Fibroblast of skin of right quadriceps (primary cell): ENCODE measurements around the gene TXNDC17.
"Not testable (repeated sequence)": the region's sequence is repeated elsewhere in the genome, so short reads cannot be mapped to it uniquely, and the experiment has no call there.

ENCODE experiments used
- DNase-seq: peaks from one replicate; pipeline ENCODE4 v3.0.0-alpha.2; 2013

Gene TXNDC17

DNA sequence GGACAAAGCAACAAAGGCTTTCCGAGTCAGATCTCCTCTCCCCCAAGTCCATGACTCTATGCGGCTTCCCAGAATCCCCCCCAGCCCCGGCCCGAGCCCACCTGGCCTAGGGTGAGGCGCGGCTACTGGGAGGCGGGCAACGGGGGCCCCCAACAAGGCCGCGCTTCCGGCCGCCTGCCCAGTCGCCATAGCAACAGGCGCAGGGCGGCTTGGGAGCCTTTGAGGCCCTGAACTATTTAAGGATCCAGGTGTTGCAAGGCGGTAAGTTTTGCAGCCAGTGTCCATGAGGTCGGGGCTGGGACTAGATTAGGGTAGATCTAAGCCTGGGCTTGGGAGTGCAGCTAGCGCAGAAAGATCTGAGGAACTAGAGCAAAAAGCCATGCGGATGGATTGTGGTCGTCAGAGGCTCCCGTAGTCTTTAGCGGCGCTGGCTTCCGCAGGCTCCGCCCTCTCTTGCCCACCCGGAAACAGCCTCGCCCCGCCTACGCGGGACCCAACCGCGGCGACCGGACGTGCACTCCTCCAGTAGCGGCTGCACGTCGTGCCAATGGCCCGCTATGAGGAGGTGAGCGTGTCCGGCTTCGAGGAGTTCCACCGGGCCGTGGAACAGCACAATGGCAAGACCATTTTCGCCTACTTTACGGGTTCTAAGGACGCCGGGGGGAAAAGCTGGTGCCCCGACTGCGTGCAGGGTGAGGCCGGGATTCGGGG is at the start of gene TXNDC17, which contains the start of gene KIAA0753:
TXNDC17 (plus strand) TSS at position 525 of the 711 bp plus-strand sequence; CDS start at position 548, 23 bp downstream.
KIAA0753 (minus strand) TSS at position 176 of the 711 bp plus-strand sequence. CDS start 5,608 bp downstream, outside the sequence.
- DNase-seq = peak; percentile 89

DNA sequence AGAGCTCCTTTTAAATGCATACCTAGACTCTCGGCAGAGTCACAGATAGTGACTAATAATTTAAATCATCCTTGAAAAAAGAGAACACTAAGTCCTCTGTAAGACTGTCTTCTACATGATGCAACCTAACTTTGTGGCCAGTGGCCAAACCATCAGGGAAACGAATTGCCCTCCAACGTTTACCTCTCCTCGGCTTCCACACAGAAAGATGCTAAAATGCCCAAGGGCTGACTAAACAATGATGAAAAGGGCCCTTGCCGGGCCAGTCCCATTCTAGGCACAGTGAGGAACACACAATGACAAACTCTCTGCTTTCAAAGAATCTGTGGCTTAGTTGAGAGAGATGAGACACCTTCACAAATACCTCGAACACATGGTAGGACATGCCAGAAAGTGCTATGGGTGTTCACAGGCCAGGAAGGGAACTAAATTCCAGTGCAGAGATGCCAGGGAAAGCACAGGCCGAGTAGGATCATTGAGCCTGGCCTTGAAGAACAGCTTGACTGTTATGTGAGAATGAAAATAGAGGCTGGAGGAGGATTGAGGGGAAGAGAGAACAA is 49.2 kb upstream of the TXNDC17 start:
- DNase-seq = peak; percentile 87

- DNase-seq = peak; percentile 37
Observed at GRCh38 chr17:6592173-6592572, 48.7 kb upstream of the TXNDC17 start.

- not testable (repeated sequence) for DNase-seq
Observed at GRCh38 chr17:6593371-6593770, 47.5 kb upstream of the TXNDC17 start.

DNA sequence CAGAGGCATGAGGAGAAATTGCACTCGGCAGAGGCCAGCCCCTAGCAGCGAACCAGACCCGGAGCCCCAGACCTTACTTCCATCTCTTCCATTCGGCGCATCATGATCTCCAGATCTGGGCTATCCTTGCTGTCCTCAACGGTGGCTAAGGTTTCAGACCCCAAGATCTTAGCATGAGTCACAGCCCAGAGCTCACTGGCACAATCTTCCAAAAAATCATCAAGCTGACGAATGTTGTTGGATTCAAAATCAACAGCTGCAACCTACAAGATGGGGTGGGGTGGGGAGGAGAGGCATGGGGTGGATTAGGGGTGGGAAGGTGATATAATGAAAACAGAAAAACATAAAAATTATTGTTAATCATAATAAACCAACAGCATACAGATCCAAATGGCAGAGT is 44.8 kb upstream of the TXNDC17 start:
- DNase-seq = no peak

DNA sequence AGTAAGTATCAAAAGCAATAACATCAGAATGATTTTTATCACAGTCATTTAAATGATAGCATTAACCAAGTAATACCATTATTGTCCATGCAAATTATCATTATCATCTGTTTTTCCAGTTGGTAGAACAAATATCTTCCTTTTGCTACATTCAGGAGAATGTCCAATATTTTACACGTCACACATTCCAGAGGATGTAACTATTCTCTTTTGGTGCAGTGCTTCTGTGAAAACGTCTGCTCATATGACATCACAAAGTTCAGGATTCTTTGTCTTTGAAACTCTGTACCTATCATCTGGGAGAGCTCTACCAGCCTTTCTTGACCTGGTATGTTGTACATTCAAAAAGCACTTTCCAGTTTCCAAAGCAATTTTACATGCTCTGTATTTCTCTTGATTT is 44.3 kb upstream of the TXNDC17 start:
- DNase-seq = no peak

DNA sequence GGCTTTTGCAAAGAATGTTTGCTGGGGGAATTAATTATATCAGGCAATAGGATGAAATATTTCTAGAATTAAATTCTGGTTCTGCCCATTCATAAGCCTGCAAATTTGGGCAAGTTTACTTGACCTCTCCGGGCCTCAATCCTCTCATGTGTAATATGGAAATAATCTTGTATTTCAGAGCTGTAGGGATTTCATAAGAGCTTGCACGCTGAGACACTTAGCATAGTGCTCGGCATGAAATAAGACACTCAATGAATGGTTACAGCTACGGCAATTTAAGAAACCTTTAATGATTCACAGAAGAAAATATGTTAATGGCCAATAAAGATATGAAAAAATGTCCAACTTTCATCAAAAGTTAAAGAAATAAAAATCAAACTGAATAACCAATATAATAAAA is 43.9 kb upstream of the TXNDC17 start:
- DNase-seq = no peak

GRCh38 chr17:6597727-6598126 is 43.1 kb upstream of the TXNDC17 start:
- DNase-seq = no peak

DNA sequence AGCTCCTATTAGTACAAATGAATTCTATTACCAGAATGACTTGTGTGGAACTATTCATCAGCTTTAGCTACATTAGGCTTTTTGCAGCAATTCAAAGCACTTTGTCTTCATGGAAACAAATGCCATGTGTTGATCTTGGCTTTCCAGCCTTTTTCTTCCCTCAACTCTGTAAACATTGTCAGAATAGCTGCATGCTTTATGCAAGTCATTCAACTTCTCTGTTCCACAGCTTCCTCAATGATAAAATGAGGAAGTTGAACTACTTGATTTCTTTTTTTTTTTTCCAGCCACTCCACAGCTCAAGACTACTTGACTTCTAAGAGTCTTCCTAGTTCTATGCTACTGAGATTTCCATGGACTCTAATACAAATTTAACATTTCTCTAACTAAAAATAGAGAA is 41.5 kb upstream of the TXNDC17 start:
- DNase-seq = no peak

- no peak for DNase-seq
Observed at GRCh38 chr17:6602141-6602540, 38.7 kb upstream of the TXNDC17 start.

DNA sequence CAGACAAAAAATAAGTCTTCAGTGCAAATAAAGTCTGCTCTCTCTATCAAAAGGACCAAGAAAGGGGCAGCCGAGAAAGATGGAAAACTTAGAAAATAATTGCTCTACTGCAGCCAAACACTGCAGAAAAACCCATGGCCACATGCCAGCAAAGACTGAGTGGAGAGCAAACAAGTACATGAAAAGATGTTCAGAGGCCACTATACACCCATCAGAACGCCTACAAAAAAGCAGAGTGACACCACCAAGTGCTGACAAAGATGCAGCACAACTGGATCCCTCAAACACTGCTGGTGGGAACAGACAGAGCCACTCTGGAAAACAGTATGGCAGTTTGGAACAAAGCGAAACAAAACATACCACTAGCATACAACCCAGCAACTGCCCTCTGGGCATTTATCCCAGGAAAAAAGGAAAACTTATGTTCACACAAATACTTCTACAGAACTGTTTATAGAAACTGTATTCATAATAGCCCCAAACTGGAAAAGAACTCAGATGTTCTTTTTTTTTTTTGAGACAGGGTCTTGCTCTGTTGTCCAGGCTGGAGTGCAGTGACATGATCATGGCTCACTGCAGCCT is 37.0 kb upstream of the TXNDC17 start:
- DNase-seq = no peak

DNA sequence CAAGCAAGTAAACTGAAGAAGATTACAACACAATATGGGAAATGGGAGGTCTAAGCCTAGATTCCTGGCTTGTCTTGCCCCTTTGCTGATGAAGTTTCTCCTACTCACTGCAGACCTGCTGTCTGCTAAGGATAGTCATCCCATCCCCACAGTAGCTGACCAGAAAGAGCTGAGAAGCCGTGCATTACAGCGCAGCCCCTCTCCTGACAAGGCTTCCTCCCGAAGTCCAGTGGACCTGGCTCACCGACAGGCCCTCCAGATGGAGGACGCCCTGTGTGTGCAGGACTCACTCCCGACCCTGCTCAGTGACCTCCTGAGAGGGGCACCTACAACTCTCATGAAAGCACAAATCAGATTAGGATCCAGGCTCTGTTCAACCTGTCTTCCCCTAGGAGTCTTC is 35.7 kb upstream of the TXNDC17 start:
- DNase-seq = no peak

DNA sequence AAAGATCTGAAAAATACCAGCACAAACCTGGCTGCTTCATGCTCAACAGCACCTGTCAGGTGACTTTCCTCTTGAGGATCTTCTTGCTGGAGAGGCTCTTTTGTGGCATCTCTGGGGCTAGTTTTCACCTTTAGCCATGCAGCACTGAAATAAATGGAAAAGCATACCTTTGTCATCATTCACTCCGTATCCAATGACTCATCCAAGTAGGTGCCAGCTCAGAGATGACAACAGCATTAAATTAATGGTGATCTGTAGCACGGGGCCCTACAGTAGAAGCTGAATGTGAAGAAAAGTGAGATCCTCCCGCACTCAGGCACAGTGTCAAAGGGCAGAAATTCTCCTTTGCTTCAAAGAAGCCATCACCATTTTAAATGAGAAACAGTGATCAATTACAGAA is 32.5 kb upstream of the TXNDC17 start:
- peak; percentile 7 for DNase-seq

GRCh38 chr17:6610011-6610410 is 30.8 kb upstream of the TXNDC17 start:
- no peak for DNase-seq

GRCh38 chr17:6611231-6611630 is 29.6 kb upstream of the TXNDC17 start:
- DNase-seq = no peak

DNA sequence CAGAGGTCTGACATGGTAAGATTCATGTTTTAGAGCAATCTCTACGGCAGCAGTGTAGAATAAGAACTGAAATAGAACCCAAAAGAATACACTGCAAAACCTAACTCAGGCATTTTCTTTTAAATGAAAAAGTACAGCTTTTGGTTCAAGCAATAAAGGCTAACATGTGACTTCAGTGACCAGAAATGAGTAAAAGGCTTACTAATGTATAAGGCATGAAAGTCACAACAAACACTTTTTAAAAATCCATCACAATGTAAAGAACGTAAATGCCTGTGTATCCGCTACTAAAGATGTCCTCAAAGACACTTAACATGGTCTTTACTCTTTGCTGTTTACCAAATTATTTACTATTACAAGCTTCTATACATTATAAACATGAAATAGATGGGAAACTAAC is 16.9 kb upstream of the TXNDC17 start:
- no peak for DNase-seq

DNA sequence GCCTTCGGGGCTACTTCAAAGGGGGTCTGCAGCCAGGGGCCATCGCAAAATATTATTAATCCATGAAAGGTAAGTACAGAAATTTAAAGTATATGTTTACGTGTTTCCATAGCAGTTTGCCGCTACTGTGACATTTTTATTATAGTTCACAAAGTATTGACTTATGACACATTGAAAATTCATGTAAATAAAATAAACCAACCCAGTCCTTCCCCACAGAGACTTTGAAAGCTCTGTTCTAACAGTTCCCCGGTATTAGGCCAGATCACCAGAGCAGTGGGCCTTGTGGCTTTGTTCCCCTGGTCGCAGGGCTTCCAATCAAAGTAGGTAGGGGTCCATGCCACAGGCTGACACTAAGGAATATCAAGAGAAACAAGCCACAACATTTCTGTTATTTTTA is 14.2 kb upstream of the TXNDC17 start:
- no peak for DNase-seq

GRCh38 chr17:6627019-6627418 is 13.8 kb upstream of the TXNDC17 start:
- DNase-seq = no peak

DNA sequence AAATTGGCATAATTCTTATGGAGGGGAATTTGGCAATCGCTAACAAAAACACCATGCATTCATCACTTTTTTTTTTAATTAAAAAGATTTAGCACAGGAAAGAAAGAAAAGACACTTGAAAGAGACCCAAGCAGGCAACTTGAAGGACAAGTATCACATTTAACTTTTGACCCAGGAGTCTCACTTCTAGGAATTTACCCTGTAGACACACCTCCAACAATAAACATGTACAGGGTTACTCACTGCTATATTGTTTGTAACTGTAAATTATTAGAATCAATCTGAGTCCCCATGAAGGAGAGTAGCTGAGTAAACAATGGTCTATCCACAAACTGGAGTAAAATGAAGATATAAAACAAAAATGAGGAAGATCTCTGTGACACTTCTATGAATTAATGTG is 10.5 kb upstream of the TXNDC17 start:
- DNase-seq = no peak

GRCh38 chr17:6632530-6632929 is 8.3 kb upstream of the TXNDC17 start:
- no peak for DNase-seq

DNA sequence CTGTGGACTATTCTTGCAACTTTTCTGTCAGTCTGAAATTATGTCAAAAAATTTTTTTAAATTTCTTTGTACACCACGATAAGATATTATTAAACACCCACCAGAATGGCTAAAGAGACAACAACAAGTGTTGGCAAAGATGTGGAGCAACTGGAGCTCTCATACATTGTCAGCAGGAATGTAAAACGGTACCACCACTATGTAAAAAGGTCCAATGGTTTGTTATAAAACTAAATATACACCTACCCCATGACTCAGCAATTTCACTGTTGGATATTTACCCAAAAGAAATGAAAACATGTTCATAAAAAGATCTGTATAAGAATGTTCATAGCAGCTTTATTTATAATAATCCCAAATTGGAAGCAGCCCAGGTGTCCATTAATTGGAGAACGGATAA is 7.6 kb upstream of the TXNDC17 start:
- DNase-seq = no peak

GRCh38 chr17:6636105-6636504 is 4.8 kb upstream of the TXNDC17 start:
- DNase-seq = no peak

DNA sequence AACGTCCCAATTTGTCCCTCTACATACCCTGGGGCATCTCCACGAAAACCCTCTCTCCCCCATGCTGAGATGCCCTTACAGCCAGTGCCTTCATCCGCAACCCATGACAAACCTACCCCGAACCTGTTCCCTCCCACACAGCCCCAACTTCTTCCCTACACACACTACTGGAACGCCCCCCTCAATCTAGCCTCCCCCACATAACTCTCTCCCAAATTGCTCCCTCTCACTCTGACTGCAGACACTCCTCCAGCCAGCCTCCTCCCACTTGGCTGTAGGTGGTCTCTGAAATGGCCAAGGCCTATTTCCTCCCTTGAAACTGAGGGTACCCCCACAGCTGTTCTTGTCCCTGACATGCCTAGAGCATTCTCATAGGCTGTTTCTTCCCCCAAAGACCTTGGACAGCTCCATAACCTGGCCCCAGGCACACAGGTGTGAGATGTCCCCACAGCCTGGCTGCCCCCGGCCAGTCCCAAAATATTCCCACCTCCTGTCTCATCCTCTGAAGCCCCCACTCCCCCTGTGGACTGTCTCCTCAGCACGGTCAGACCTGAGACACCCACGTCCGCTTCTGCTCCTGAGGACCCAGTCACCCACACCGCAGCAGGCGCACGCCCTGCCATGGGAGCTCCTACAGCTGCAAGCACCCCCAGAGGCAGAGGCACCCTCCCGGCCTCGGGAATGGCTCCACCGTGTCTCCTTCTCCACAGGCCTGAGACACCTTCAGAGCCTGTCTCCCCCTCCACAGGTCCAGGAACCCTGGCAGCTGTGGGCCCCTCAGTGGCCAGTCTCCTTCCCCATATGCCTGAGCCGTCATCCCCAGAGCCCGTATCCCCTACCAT is 4.0 kb upstream of the TXNDC17 start:
- DNase-seq = no peak

GRCh38 chr17:6637458-6637840 is 3.4 kb upstream of the TXNDC17 start:
- no peak for DNase-seq
